VCaP (cell line): ENCODE data around the gene MSL1.

Experiments used
- H3K27ac ChIP-seq: fragments of 450-650 bp; 2 replicates; pipeline ENCODE4 v1.5.1; 2017
- CTCF ChIP-seq: fragments of 450-650 bp; conservative IDR thresholded peaks from 2 replicates; pipeline ENCODE4 v1.5.1; 2017; ENCODE audit warnings: mild to moderate bottlenecking, moderate library complexity

MSL1 gene

GRCh38 chr17:40113907-40114245 lies 7.9 kb upstream of the MSL1 start:
- no peak for TF ChIP-seq CTCF
- H3K27ac ChIP-seq, result peak overlapping the region; percentile 99

- TF ChIP-seq CTCF, result no peak
- H3K27ac ChIP-seq, result peak overlapping the region; percentile 99
Measured at GRCh38 chr17:40115101-40115436, 6.7 kb upstream of the MSL1 start.

DNA sequence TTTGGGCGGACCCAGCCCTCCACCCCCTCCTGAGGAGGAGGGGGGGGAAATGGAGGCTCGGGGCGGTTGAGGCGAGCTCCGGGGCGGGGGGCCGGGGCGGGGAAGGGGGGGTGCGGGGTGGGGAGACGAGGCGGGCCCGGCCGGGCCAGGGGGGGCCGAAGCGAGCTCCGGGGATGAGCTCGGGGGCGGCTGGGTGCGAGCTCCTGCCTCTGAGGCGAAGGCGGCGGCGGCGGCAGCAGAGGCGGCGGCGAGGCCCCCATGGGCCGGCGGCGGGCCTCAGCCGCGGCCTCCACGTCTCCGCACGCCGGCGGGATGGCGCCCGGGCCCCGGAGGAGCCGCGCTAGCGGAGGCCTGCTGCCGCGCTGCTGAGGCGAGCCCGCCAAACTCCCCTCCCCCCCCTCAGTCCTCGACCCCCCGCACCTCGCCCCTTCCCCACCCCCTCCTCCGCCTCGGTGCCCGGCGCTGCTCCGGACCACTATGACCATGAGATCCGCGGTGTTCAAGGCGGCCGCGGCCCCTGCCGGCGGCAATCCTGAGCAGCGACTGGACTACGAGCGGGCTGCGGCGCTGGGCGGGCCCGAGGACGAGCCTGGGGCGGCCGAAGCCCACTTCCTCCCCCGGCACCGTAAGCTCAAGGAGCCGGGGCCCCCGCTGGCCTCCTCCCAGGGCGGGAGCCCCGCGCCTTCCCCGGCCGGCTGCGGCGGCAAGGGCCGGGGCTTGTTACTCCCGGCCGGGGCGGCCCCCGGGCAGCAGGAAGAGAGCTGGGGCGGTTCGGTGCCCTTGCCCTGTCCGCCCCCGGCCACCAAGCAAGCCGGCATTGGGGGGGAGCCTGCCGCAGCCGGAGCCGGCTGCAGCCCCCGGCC lies 596 bp downstream of the MSL1 start:
- peak; percentile 13; the same call in 1 of the 2 replicates for TF ChIP-seq CTCF
- H3K27ac ChIP-seq, result peak overlapping the region; percentile 99

DNA sequence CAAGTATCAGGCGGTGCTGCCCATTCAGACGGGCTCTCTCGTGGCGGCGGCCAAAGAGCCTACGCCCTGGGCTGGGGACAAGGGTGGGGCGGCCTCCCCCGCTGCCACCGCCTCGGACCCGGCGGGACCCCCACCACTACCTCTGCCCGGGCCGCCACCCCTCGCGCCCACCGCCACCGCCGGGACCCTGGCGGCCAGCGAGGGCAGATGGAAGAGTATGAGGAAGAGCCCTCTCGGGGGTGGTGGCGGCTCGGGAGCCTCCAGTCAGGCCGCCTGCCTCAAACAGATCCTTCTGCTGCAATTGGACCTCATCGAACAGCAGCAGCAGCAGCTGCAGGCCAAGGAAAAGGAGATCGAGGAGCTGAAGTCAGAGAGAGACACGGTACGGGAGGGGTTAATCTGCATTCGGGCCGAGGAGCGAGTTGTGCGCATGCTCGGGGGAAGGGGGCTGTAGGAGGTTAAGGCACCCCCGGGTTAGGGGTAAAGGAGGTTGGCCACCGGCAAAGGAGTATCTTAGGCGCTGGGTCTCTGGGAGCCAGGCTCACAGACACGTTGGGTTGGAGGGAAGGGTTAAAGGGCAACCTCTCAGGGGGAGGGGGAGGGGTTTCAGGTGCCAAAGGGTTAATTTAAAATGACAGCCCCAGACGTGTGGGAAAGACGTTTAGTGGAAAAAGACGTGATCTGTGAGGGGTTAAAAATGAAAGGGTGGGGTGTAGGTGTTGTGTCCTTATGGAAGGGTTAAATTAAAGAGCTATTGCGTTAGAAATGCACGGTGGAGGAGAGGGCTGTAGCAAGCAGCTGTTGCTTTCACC lies 1.4 kb downstream of the MSL1 start:
- TF ChIP-seq CTCF, result no peak; the same call in 1 of the 2 replicates
- H3K27ac ChIP-seq, result peak overlapping the region; percentile 99

DNA sequence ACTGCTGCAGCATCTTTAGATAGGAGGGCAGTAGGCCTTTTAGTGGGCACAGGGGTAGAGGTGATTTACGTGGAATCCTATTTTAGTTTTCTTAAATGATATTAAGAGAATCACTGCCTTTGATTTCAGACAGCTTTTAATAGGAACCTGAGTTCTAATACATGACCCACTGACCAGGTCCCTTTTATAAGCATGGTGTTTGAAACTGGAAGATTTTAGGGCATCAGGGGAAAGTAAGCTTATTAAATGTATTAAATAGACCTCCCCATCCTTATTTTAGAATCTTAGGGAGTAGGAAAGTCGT lies 2.0 kb downstream of the MSL1 start:
- no peak for TF ChIP-seq CTCF
- H3K27ac ChIP-seq, result peak overlapping the region; percentile 99

- peak overlapping the region; percentile 99 for H3K27ac ChIP-seq
Measured at GRCh38 chr17:40124279-40125141, 2.7 kb downstream of the MSL1 start.

More at GRCh38 chr17:40124279-40125141, 2.7 kb downstream of the MSL1 start:
- no peak for TF ChIP-seq CTCF
